DMS 273 (cell line): ENCODE data around the gene OPA1.

Experiments used
- DNase-seq: peaks from one replicate; lab custom pipeline; 2025; ENCODE audit not compliant: unreplicated experiment; lab: John Stamatoyannopoulos, UW

The OPA1 gene

GRCh38 chr3:193735850-193736249 is 142.8 kb downstream of the OPA1 start:
- DNase-seq = no peak

GRCh38 chr3:193736616-193737015 is 143.6 kb downstream of the OPA1 start:
- DNase-seq = no peak

GRCh38 chr3:193737191-193737751 is 144.3 kb downstream of the OPA1 start:
- DNase-seq = no peak

- DNase-seq = no peak
These were observed 149.6 kb downstream of the OPA1 start for GRCh38 chr3:193742628-193743027.

- DNase-seq = no peak
These were observed 150.7 kb downstream of the OPA1 start for GRCh38 chr3:193743702-193744047.

DNA sequence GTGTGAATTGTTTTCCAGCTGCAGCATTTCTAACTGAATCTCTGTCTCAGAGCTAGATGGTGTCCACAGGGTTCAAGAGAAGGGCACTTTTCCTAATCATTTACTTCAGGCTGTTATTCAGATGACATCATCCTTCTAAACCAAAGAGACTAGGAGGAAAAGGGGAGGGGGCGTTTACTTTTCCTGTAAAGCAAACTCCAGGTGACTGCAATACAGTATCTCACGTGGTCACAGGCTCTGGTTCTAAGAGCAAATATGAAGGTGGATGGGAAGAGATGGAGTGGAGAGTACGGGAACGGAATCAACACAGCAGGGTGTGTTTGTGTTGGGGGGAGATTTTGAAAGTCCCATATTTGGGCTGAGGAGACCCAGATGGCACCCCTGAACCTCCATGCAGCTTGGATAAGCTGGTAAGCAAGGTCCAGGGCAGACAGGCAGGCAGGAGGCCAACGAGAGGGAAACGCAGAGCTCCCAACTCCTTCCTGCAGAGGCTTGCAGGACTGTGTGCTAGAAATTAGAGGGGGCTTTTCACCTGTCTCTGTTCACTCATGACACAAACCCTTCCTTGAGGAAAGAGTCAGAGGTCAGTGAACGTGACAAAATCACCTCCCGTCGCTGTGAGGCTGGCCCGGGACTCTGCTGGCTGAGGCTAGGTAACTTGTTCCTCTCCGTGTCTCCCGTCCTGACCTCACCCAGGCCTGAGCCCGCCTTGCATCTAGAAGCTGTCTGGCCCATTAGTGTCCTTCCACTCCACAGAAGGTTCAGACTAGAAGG is 151.2 kb downstream of the OPA1 start:
- no peak for DNase-seq

- no peak for DNase-seq
These were observed 152.0 kb downstream of the OPA1 start for GRCh38 chr3:193744822-193745684.

GRCh38 chr3:193746832-193747231 is 153.8 kb downstream of the OPA1 start:
- DNase-seq = no peak
